ENCODE results near the gene HTATSF1.
A peak's percentile ranks its signal among the peaks of the same experiment; 100 is the strongest.

HTATSF1 gene

DNA sequence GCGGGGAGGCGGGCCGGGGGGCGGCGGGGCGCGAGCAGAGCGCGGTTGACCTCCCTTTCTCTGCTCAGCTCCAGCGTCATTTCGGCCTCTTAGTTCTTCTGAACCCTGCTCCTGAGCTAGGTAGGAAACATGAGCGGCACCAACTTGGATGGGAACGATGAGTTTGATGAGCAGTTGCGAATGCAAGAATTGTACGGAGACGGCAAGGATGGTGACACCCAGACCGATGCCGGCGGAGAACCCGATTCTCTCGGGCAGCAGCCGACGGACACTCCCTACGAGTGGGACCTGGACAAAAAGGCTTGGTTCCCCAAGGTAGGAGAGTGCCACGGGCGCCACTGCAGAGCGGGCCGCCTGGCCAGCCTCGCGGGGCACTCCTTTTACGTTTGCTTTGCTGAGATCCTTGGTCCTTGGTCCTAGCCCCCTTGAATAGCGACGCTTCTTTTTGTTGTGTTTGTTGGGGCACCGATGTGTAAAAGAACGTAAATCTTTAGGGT is at the start of gene HTATSF1:
Gene HTATSF1, plus strand, starts transcription at position 37 of the 497 bp plus-strand sequence. Its CDS starts 93 bp downstream, at position 130.
- DNase-seq, result no peak

GRCh38 chrX:136447968-136448367 is 49.4 kb upstream of the HTATSF1 start:
- DNase-seq, result no peak

DNA sequence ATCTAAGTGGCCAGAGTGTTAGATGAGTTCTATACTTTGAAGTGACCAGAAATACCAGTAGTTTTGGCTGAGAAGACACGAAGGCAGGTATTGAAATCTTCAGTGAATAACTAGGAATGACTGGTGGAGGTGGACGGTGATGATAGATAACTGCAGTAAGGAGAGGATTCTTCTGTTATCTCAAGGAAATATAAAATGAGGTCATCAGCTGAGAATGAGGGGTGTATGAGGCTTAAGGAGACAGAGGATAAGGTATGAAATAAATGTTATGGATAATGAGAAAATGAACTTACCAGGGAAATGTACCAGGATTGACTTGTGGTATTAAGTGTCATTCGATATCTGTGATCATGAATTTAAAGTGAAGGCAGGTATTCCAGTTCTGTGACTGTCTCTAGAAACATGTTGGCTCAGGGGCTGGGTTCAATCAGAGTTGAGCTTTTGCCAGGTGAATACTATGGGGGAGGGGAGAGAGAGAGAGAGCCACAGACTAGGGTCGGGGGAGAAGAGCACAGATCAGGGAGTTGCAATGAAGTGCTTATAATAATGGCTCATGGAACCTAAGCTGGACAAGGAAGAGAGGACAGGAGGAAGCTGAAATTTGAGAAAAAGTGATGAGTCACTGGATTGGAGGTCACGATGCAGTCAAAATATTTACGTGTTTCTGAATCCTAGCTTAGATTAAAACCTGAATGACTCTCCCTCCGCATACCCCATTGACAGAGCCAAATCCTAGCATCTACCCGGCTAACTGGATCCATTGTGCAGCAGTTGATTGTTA is 47.2 kb upstream of the HTATSF1 start:
- no peak for DNase-seq

- DNase-seq, result no peak
These were observed 44.8 kb upstream of the HTATSF1 start for GRCh38 chrX:136452614-136453013.

- DNase-seq, result no peak
These were observed 44.3 kb upstream of the HTATSF1 start for GRCh38 chrX:136453114-136453513.

- no peak for DNase-seq
These were observed 43.6 kb upstream of the HTATSF1 start for GRCh38 chrX:136453771-136454170.

- DNase-seq, result no peak
These were observed 41.3 kb upstream of the HTATSF1 start for GRCh38 chrX:136456133-136456532.

GRCh38 chrX:136457303-136457917 is 40.0 kb upstream of the HTATSF1 start:
- DNase-seq, result no peak

DNA sequence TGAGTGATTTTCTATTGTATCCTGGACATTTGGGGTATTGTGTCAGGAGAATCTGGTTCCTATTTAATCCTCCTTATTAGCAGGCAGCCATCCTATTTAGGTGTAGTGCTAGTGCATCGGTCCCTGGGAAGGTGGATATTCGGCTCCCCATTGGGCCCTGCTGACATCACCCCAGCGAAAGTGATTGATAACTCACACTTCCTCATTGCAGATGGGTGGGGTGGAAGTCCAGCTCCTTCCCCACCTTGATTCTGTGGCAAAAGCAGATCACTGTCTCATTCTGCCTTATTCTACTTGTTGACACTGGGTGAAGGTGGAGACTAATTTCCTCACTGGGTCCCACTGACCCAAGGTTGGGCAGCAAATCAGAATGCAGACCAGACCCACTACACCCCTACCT is 32.8 kb upstream of the HTATSF1 start:
- no peak for DNase-seq

DNA sequence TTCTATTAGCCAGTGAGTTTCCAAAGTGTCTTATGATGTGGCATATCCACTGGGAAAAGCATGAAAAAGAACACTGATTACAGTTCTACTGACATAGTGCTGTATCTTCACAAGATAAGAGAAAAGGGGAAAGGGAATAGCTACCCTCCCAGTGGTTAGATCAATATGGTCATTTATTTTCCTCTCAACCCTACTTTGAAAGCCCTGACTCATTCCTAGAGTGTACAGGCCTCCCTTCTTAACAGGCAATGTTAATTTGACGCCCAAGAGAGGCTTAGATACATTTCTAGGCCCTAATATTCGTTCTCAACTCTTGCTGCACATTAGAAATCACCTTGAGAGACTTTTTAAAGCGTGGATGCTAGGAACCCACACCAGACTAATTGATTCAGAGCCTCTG is 30.1 kb upstream of the HTATSF1 start:
- DNase-seq, result no peak

- DNase-seq, result no peak
These were observed 28.8 kb upstream of the HTATSF1 start for GRCh38 chrX:136468391-136469103.

GRCh38 chrX:136473663-136474062 is 23.7 kb upstream of the HTATSF1 start:
- DNase-seq, result no peak

DNA sequence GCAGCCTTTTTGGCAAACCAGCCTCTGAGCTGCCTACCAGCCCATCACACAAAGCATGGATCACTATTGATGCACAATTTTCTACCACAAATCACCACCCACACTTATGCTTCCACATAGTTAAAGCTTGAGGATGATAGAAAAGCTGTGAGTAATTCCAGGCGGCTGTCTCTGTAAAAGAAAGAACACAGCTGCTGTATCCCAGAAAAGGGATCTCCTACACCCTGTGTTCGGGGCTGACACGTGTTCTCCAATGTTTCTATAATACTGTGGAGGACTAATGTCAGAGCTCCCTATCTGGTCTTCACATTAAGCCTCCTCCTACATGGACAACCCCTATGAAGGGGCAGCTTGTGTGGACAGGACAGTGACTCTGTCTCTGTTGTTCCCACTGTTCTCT is 22.2 kb upstream of the HTATSF1 start:
- DNase-seq, result no peak

DNA sequence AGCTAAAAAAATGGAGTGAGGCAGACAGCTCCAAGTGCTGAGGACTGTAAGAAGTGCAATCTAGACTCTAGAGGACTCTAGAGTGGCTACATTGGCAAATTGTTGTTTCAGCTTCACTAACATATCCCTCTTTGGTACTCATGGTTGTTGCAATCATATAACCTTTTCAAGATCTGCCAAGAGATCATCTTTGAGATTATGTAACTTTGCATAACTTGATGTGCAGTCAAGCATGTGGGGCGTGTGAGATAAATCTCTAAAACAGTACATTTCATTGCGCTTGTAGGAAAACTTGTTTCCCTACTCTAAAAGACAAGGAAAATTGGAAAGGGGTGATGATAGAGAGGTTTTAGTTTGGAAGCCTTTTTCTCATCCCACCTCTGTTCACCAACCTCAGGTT is 20.9 kb upstream of the HTATSF1 start:
- no peak for DNase-seq

GRCh38 chrX:136477026-136477425 is 20.4 kb upstream of the HTATSF1 start:
- DNase-seq, result no peak

DNA sequence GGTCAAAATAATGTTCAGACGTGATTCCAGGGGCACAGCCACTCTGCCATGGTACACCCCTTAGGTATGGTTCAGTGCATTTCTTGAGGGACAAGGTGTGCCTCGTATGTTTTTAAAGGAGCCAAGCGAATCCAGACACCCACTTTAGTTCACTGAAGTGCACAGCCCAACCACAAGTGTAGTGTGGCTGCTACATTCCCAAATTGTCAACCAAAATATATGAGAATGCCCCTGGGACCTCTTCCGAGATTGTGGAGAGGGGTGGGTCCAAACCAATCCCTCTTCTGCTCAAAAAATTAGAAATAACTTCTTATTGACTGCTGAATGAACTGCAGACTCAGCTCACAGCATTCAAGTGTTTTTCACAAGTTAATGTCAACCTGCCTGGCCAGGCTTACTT is 17.0 kb upstream of the HTATSF1 start:
- no peak for DNase-seq

- DNase-seq, result no peak
These were observed 9.7 kb upstream of the HTATSF1 start, which contains the start of gene BRS3 for GRCh38 chrX:136487647-136488046. Gene BRS3 (plus strand): TSS chrX:136487947. CDS start chrX:136488115, 168 bp downstream.

DNA sequence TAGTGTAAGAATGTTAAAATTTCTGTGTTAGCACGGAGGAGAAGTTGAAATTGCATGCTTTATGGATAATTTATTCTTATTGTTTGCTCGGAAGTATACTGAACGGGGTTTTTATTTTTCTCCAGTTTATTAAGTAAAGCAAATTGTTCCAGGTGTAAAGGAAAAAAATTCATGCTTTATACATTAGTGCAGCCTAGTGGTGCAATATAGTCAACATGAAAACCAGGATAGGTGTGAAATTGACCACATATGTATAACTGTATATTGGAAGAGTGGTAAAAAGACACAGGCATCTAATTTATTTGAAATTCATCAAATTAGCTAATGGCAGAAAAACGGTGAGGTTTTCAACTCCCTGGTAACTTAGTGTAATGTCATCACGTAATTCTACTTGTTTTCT is 8.7 kb upstream of the HTATSF1 start:
- DNase-seq, result no peak

GRCh38 chrX:136491832-136492231 is 5.6 kb upstream of the HTATSF1 start:
- DNase-seq, result no peak

GRCh38 chrX:136493011-136493410 is 4.4 kb upstream of the HTATSF1 start:
- DNase-seq, result no peak

DNA sequence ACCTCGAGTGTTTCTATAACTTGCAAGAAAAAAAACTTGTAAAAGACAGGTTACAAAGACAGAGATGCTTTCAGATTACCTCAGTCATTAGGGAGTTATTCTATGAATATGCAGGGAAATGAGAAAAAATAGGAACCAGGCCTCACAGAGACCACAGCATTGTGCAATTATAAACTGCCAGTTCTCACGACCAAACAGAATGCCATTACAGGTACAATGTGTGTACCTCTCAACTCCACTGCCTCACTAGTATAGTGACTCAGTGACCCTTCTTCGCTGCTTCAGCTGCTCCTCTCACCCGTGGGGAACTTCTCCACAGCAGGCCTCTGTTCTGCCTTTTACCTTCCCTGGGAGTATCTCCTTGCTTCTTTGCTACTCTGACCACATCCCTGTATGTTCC is 2.3 kb upstream of the HTATSF1 start:
- no peak for DNase-seq

DNA sequence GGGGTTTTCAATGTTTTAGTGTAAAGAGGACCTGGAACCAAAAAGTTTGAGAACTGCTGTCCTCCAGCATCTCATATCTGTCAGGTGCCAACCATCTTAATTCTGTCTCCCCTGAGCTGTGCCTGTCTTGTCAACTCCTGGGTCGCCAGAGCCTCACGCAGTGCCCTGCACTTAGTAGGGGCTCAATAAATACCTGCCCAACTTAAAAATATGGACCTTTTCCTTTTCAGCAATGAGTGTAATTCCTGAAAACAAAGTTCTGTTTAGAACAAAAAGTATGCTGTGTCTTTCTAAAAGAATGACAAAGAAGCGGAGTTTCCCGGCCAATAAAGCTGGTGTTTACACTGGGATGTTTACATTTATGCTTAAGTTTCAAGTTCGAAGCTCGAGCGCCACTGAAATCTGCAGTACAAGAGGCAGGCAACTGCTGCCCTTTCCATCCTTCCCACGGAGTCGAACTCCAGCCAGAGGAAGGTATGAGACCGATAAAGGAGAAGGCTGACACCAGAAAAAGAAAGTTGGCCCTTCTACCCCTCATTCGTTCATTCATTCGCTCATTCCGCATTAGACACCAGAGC is 1.1 kb upstream of the HTATSF1 start:
- peak; percentile 3 for DNase-seq
